Measurements from ENCODE around the gene HDAC10. TPM values are rescaled to one million over a fixed set of nuclear protein-coding genes. Genes with fewer than 3 reads are reported as not detected.

The HDAC10 gene
- total and polyA plus RNA-seq, 7 donors, result 7.2 to 47.4 (median 12.5) TPM

GRCh38 chr22:50245214-50246072, 5.6 kb downstream of the HDAC10 start:
- no peaks in the 10 kb centered on the region for H3K27me3 ChIP-seq
- intact Hi-C loops (cut with DNase I), result loop anchor here (2.0 to 5.0 kb wide), 2 partner anchors 57 to 282 kb away; partner anchors contain the start of gene SCO2
- no peak for DNase-seq
- peaks cover 0 to 14% (median 3%) of the 10 kb centered on the region in 4 donors for H3K36me3 ChIP-seq
- no peak for TF ChIP-seq EP300 (IDR thresholded peaks at IDR 0.05)
- no peak for TF ChIP-seq POLR2A (IDR thresholded peaks at IDR 0.05)
- no peak for TF ChIP-seq POLR2AphosphoS5 (IDR thresholded peaks at IDR 0.05)
- no peak for TF ChIP-seq CTCF (IDR thresholded peaks at IDR 0.05)
- 11 to 15% methylated on average over 53 of the region's 53 CpGs for WGBS, 2 donors
- peak overlapping the region; percentile 84 to 94 (median 89) for H3K4me3 ChIP-seq
- H3K4me1 ChIP-seq, result peaks cover 3 to 74% (median 54%) of the 10 kb centered on the region in 4 donors
- peak overlapping the region; percentile 92 to 97 (median 96) for H3K27ac ChIP-seq
- no peaks in the 10 kb centered on the region for H3K9me3 ChIP-seq

GRCh38 chr22:50244420-50245213, 6.4 kb downstream of the HDAC10 start, which contains the start of gene TUBGCP6:
TSS of gene TUBGCP6 (minus strand) at chr22:50245023. CDS start at chr22:50244459, 564 bp downstream.
- TF ChIP-seq POLR2AphosphoS5 (IDR thresholded peaks at IDR 0.05) (peak; percentile 94 to 98 (median 96)), CTCF (IDR thresholded peaks at IDR 0.05) (peak in 3 of 4 experiments; percentile 18 to 29 (median 21)), EP300 (IDR thresholded peaks at IDR 0.05) (peak in 1 of 4 donors; percentile 73), POLR2A (IDR thresholded peaks at IDR 0.05) (peak; percentile 83 to 87)
- H3K36me3 ChIP-seq, result peaks cover 5 to 20% (median 8%) of the 10 kb centered on the region in 4 donors
- intact Hi-C loops (cut with DNase I), result loop anchor here (5.0 kb wide), 3 partner anchors 263 to 383 kb away; partner anchors contain the start of genes ARSA, LMF2, NCAPH2 and SCO2
- H3K9me3 ChIP-seq, result no peaks in the 10 kb centered on the region
- H3K27ac ChIP-seq, result peak within 1 kb of the TSS; percentile 92 to 97 (median 96)
- peaks cover 3 to 67% (median 46%) of the 10 kb centered on the region in 4 donors for H3K4me1 ChIP-seq
- peak within 1 kb of the TSS; percentile 84 to 94 (median 89) for H3K4me3 ChIP-seq
- H3K27me3 ChIP-seq, result no peaks in the 10 kb centered on the region
- 0% methylated on average over 76 of the region's 76 CpGs for WGBS, 2 donors
- DNase-seq, result peak; percentile 98

DNA sequence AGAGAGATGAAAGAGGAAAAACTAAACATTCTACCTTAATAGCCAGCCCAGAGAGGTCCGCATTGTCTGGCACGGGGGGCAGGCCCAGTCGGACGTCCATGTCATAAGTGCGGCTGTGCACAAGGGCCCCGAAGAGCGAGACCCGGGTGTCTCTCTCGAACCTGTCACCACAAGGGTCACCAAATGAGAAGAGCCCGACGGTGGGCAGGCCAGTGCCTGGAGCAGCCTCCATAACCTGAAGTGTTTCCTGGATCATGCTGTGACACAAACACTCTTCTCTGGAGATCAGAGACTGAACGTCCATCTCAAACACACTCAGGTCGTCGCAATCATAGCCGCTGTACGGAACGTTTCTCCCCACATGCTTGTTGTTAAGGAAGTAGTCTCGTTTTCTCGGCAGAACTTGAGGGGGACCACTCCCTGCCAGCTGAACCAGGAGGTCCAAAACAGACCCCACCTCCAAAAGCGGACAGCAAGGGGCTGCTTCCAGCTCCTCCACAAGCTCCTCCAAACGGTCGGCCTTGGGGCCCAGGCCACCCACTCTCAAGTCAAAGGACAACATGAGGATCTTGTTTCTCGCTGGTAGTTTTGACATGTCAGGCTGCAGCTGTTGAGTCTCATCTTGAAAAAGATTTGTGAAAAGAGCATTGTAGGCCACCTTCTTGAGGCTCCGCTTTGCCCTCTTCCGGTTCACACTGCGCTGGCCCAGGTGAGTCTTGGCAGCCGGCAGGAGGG, 7.2 kb downstream of the HDAC10 start:
- intact Hi-C loops (cut with DNase I), result loop anchor here (5.0 kb wide), 2 partner anchors 263 to 383 kb away; partner anchors contain the start of genes ARSA, LMF2 and NCAPH2
- WGBS, 2 donors, result 3 to 18% methylated on average over 27 of the region's 27 CpGs

More for the DNA sequence above, 7.2 kb downstream of the HDAC10 start:
- Histone ChIP-seq H3K27ac (peak overlapping the region; percentile 92 to 97 (median 96)), H3K4me3 (peak overlapping the region; percentile 84 to 94 (median 89)), H3K27me3 (no peaks in the 10 kb centered on the region), H3K4me1 (peaks cover 3 to 60% (median 42%) of the 10 kb centered on the region in 4 donors), H3K9me3 (no peaks in the 10 kb centered on the region), H3K36me3 (peaks cover 6 to 28% (median 14%) of the 10 kb centered on the region in 4 donors)
- no peak for DNase-seq
- no peak for TF ChIP-seq POLR2A (IDR thresholded peaks at IDR 0.05)
- no peak for TF ChIP-seq EP300 (IDR thresholded peaks at IDR 0.05)
- no peak for TF ChIP-seq POLR2AphosphoS5 (IDR thresholded peaks at IDR 0.05)
- TF ChIP-seq CTCF (IDR thresholded peaks at IDR 0.05), result no peak
